K562 (cell line): ENCODE data around the gene AMY1A. TPM values are rescaled to one million over a fixed set of nuclear protein-coding genes. Genes with fewer than 3 reads are reported as not detected.
"Not testable (repeated sequence)": the region's sequence is repeated elsewhere in the genome, so short reads cannot be mapped to it uniquely, and the experiment has no call there.

Experiments used
- ATAC-seq: fragments of 200-7000 bp; cut with Tn5 transposase; 3 replicates; pipeline ENCODE4 v1.9.1; 2020; ENCODE audit warnings: moderate library complexity
- BruUV-seq: library from RNA; stranded (reverse); fragments of 400-500 nt; replicated peaks from 2 replicates; lab custom pipeline; 2021; lab: Mats Ljungman, UMichigan
- CTCF ChIA-PET: fragments of 300-600 bp; formaldehyde crosslinking; extraction: SDS; loops from one replicate; lab custom pipeline; 2021; ENCODE audit warnings: low intra/inter-chr PET ratio; lab: Yijun Ruan, JAX
- POLR2A ChIA-PET: fragments of 300-600, 350-650 bp; sonication (Branson Sonifier 250); formaldehyde crosslinking; extraction: SDS; loops from one replicate; lab custom pipeline; 2021; ENCODE audit warnings: antibody characterized with exemption, inconsistent platforms; lab: Yijun Ruan, JAX
- DNase-seq, 4 experiments: peaks; one replicate each; pipeline versions ENCODE4 v3.0.0 to v3.0.0-alpha.2; 2011 to 2018; ENCODE audit warnings: low spot score in 3 of 4, mixed read lengths in 3 of 4; ENCODE audit errors: extremely low read depth in 1 of 4
- FAIRE-seq: peaks from 2 replicates; lab custom pipeline; 2011; peaks lifted over from hg19 to GRCh38; lab: Jason Lieb, UNC
- H2AFZ ChIP-seq: 2 replicates; pipeline ENCODE4 v1.6.0; 2011; ENCODE audit warnings: low read depth, low read length, control low read depth, inconsistent platforms
- H3K27ac ChIP-seq: fragments of 200-600 bp; 3 replicates; pipeline ENCODE4 v1.8.0; 2011; ENCODE audit warnings: low read depth, mild to moderate bottlenecking, control low read depth, inconsistent platforms, low read length, moderate library complexity, mixed read lengths; ENCODE audit errors: extremely low read depth
- H3K27me3 ChIP-seq, 2 experiments: fragments of 300-600 bp in 1 of 2; 2 replicates in 1 of 2; 3 replicates in 1 of 2; pipeline versions ENCODE4 v1.6.0 to v1.8.0; 2011; ENCODE audit warnings: inconsistent platforms in 2 of 2, low read length in 2 of 2, mild to moderate bottlenecking in 1 of 2, mixed read lengths in 1 of 2, moderate library complexity in 1 of 2; ENCODE audit not compliant: control insufficient read depth in 2 of 2, insufficient read depth in 2 of 2
- H3K36me3 ChIP-seq: fragments of 300-600 bp; 3 replicates; pipeline ENCODE4 v1.8.0; 2011; ENCODE audit warnings: mild to moderate bottlenecking, low read length, inconsistent platforms; ENCODE audit not compliant: control insufficient read depth, insufficient read depth
- H3K4me1 ChIP-seq, 2 experiments: fragments of 200-600 bp in 1 of 2; replicated peaks in 1 of 2; 2 replicates in 1 of 2; 3 replicates in 1 of 2; pipeline versions ENCODE4 v1.5.1 to v1.8.0; 2011; ENCODE audit warnings: inconsistent platforms in 2 of 2, low read length in 2 of 2, mild to moderate bottlenecking in 1 of 2, mixed read lengths in 1 of 2, moderate library complexity in 1 of 2; ENCODE audit not compliant: control insufficient read depth in 2 of 2, insufficient read depth in 2 of 2
- H3K4me2 ChIP-seq: 2 replicates; pipeline ENCODE4 v1.6.1; 2011; ENCODE audit warnings: low read length, control low read depth, inconsistent platforms, mixed read lengths; ENCODE audit not compliant: insufficient read depth
- H3K4me3 ChIP-seq: fragments of 200-600 bp; sonication (generic), shearing (Covaris generic); 2 replicates; pipeline ENCODE4 v1.5.1; 2016; ENCODE audit warnings: control low read depth, inconsistent platforms
- H3K79me2 ChIP-seq: fragments of 200-600 bp; 3 replicates; pipeline ENCODE4 v1.8.0; 2011; ENCODE audit warnings: low read length, inconsistent platforms; ENCODE audit not compliant: control insufficient read depth, insufficient read depth
- H3K9ac ChIP-seq, 2 experiments: 2 replicates each; pipeline versions ENCODE4 v1.6.0 to v1.6.1; 2011; ENCODE audit warnings: low read depth in 2 of 2, low read length in 2 of 2, control low read depth in 1 of 2, inconsistent platforms in 1 of 2, mild to moderate bottlenecking in 1 of 2, mixed read lengths in 1 of 2; ENCODE audit not compliant: insufficient read depth in 1 of 2
- H3K9me1 ChIP-seq: one replicate; pipeline ENCODE4 v1.6.0; 2011; ENCODE audit warnings: inconsistent platforms, mild to moderate bottlenecking, low read length, moderate library complexity; ENCODE audit not compliant: control insufficient read depth, insufficient read depth
- H3K9me3 ChIP-seq: replicated peaks from 2 replicates; pipeline ENCODE4 v1.5.1; 2011; ENCODE audit warnings: low read depth, low read length, inconsistent platforms; ENCODE audit not compliant: control insufficient read depth, insufficient read depth
- H4K20me1 ChIP-seq: replicated peaks from 2 replicates; pipeline ENCODE4 v1.6.1; 2011; ENCODE audit warnings: low read length, inconsistent platforms, mixed read lengths; ENCODE audit not compliant: control insufficient read depth, insufficient read depth
- WGBS: fragments of 100-300 bp; shearing (Covaris generic); methylation state at CpG from one replicate; pipeline ENCODE4 v1.1.6; 2016; ENCODE audit warnings: low coverage, mixed read lengths; ENCODE audit not compliant: insufficient coverage; ENCODE audit errors: missing lambda C conversion rate; 5-methylcytosine and 5-hydroxymethylcytosine counted together
- in situ Hi-C: fragments of 300-500 bp; cut with MboI; formaldehyde crosslinking; loops from 4 replicates; pipeline ENCODE4 v1.15.0; 2018; ENCODE audit warnings: inconsistent platforms, mixed read lengths
- intact Hi-C: fragments of 100-400 bp; cut with micrococcal nuclease; formaldehyde crosslinking; loops from 2 replicates; pipeline ENCODE4 v1.14.2; 2022
- polyA plus RNA-seq, 8 experiments: library from polyadenylated mRNA; depleted of rRNA in 4 of 8; stranded (reverse) in 5 of 8; unstranded in 3 of 8; fragments of >200 nt; fragmentation: Nextera tagmentation in 2 of 8; fragmentation: Illumina TruSeq in 1 of 8; extraction: Ambion mirVana in 2 of 8; extraction: Trizol in 1 of 8; gene quantifications; 2 replicates each; pipeline versions ENCODE4 v1.2.1 to v1.2.3, GENCODE V29; 2011 to 2014; ENCODE audit warnings: inconsistent platforms in 1 of 8, missing spikeins in 1 of 8
- total RNA-seq, 7 experiments: library from RNA; depleted of rRNA in 6 of 7; stranded (reverse); fragments of >200 nt in 6 of 7; fragmentation: Illumina TruSeq in 2 of 7; extraction: Trizol in 2 of 7; gene quantifications; 2 replicates each; pipeline versions ENCODE4 v1.2.1 to v1.2.3, GENCODE V29; 2011 to 2021; ENCODE audit warnings: low replicate concordance in 1 of 7

Gene AMY1A
- total and polyA plus RNA-seq, 9 of the 15 experiments (the other 6 are each of a cell fraction or from before 2014, with no cell fraction given) = 0.33 TPM; not detected in 8

DNA sequence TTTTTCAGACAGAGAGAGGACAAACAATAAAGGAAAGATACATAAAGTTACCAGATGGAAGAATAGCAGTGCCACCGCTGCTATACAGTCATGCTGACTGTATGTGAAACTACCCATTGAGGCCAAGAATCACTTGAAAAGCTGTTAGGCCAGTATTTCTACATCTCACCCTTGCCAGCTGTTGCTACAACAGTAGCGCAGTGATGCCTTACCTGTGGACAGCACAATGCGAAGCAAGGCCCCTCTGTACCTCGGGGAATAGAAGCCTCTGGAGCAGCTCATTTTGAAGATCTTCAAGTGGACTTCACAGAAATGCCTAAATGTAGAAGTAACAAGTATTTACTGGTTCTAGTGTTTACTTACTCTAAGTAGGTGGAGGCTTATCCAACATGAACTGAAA is 45.1 kb downstream of the AMY1A start:
- POLR2A ChIA-PET, H3K36me3 ChIP-seq, ATAC-seq, H3K4me1 ChIP-seq, intact Hi-C loops, H3K4me2 ChIP-seq, DNase-seq, H3K9ac ChIP-seq, H3K27ac ChIP-seq, H3K9me3 ChIP-seq, H3K9me1 ChIP-seq, H3K27me3 ChIP-seq, H4K20me1 ChIP-seq, in situ Hi-C loops, H3K79me2 ChIP-seq, H3K4me3 ChIP-seq, H2AFZ ChIP-seq, CTCF ChIA-PET, BruUV-seq, FAIRE-seq: not testable (repeated sequence)
- WGBS = no CpG with 5 or more reads among the region's 4 CpGs

DNA sequence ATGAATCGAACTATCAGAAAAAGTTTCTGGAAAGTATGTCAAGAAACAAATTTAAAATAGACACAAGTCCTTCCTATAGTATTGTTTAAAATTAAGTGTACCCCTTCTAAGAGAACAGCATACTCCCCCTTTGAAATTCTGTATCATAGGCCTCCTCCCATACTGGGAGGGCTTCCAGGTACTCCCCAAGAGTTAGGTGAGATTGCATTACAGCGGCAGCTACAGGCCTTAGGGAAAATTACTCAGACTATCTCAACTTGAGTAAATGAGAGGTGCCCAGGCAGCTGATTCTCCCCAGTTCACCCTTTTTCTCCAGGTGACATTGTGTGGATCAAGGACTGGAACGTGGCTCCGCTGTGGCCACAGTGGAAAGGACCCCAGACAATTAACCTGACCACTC is 45.7 kb downstream of the AMY1A start:
- H3K27ac ChIP-seq, in situ Hi-C loops, DNase-seq, intact Hi-C loops, H3K4me3 ChIP-seq, H3K27me3 ChIP-seq, CTCF ChIA-PET, FAIRE-seq, ATAC-seq, H3K36me3 ChIP-seq, H3K4me1 ChIP-seq, H4K20me1 ChIP-seq, H3K9ac ChIP-seq, H2AFZ ChIP-seq, POLR2A ChIA-PET, H3K9me1 ChIP-seq, H3K4me2 ChIP-seq, BruUV-seq, H3K9me3 ChIP-seq, H3K79me2 ChIP-seq: not testable (repeated sequence)
- WGBS = no CpG with 5 or more reads among the region's 4 CpGs

DNA sequence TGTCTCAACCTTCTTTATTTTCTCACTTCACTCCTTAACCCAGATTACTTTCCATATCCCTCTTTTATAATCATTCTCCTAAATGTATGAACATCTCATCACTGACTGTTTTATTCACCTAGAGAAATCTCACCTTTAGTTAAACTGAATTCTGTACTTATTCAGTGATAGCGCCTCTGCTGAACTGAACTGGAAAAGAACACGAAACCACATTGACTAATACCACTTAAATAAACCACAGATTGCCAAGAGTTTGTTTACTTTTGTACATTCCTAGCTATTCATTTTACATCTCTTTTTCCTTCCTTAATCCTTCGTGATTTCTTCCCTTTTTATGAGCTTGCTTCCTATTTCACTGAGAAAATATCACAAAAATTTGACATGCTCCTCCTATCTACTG is 52.1 kb downstream of the AMY1A start:
- H3K27ac ChIP-seq, in situ Hi-C loops, H3K36me3 ChIP-seq, H3K27me3 ChIP-seq, H3K9ac ChIP-seq, BruUV-seq, intact Hi-C loops, H3K79me2 ChIP-seq, H3K9me1 ChIP-seq, FAIRE-seq, H3K4me2 ChIP-seq, ATAC-seq, DNase-seq, H4K20me1 ChIP-seq, CTCF ChIA-PET, H3K9me3 ChIP-seq, POLR2A ChIA-PET, H3K4me1 ChIP-seq, H3K4me3 ChIP-seq, H2AFZ ChIP-seq: not testable (repeated sequence)
- no CpG with 5 or more reads among the region's 3 CpGs for WGBS

DNA sequence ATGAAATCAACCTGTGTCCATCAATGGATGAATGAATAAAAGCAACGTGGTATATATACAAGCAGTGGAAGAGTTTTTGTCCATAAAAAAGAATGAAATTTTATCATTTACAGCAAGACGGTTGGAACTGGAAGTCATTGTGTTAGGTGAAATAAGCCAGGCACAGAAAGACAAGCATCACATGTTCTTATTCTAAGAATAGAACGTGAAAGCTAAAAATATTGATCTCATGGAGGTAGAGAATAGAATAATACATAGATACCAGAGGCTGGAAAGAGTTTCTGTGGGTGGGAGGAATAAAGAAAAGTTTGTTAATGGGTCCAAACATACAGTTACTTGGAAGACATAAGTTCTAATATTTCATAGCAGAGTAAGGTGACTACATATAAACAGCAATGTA is 54.8 kb downstream of the AMY1A start:
- H3K79me2 ChIP-seq, ATAC-seq, H2AFZ ChIP-seq, H3K4me3 ChIP-seq, H3K9ac ChIP-seq, in situ Hi-C loops, H3K4me2 ChIP-seq, DNase-seq, BruUV-seq, intact Hi-C loops, POLR2A ChIA-PET, H3K27ac ChIP-seq, H3K4me1 ChIP-seq, H4K20me1 ChIP-seq, CTCF ChIA-PET, H3K36me3 ChIP-seq, H3K27me3 ChIP-seq, H3K9me3 ChIP-seq, H3K9me1 ChIP-seq, FAIRE-seq: not testable (repeated sequence)
- no CpG with 5 or more reads among the region's 3 CpGs for WGBS
